Liver (tissue), 9 donors: Measurements from ENCODE around the gene POLR3G. TPM values are rescaled to one million over a fixed set of nuclear protein-coding genes. Genes with fewer than 3 reads are reported as not detected.
A peak's percentile ranks its signal among the peaks of the same experiment; 100 is the strongest.

ENCODE experiments used
- DNase-seq: peaks from one replicate; pipeline ENCODE4 v3.0.0-alpha.2; 2017; ENCODE audit warnings: low spot score
- H3K27ac ChIP-seq, 2 donors: one replicate each; pipeline ENCODE4 v1.7.0; 2013; ENCODE audit warnings: inconsistent platforms in 2 of 2, low read length in 2 of 2, control low read depth in 1 of 2, low read depth in 1 of 2, mild to moderate bottlenecking in 1 of 2
- H3K27me3 ChIP-seq, 4 donors: one replicate each; pipeline versions ENCODE4 v1.6.1 to v1.7.0; 2013; ENCODE audit warnings: low read length in 3 of 4, inconsistent platforms in 1 of 4, mild to moderate bottlenecking in 1 of 4, moderate library complexity in 1 of 4; ENCODE audit not compliant: control insufficient read depth in 4 of 4, insufficient read depth in 4 of 4
- H3K36me3 ChIP-seq, 4 donors: one replicate each; pipeline versions ENCODE4 v1.6.1 to v1.7.0; 2013; ENCODE audit warnings: low read length in 3 of 4, mild to moderate bottlenecking in 3 of 4, low read depth in 1 of 4, moderate library complexity in 1 of 4; ENCODE audit not compliant: control insufficient read depth in 4 of 4, insufficient read depth in 3 of 4
- H3K4me1 ChIP-seq, 4 donors: one replicate each; pipeline versions ENCODE4 v1.6.1 to v1.7.0; 2013; ENCODE audit warnings: low read length in 3 of 4, mild to moderate bottlenecking in 3 of 4, moderate library complexity in 1 of 4; ENCODE audit not compliant: control insufficient read depth in 4 of 4, insufficient read depth in 4 of 4
- H3K4me3 ChIP-seq, 3 donors: one replicate each; pipeline versions ENCODE4 v1.6.1 to v1.7.0; 2013; ENCODE audit warnings: low read length in 3 of 3, control low read depth in 1 of 3, low read depth in 1 of 3, mild to moderate bottlenecking in 1 of 3
- H3K9ac ChIP-seq, 2 donors: one replicate each; pipeline ENCODE4 v1.7.0; 2013; ENCODE audit warnings: low read length in 2 of 2, mild to moderate bottlenecking in 2 of 2, moderate library complexity in 2 of 2, control low read depth in 1 of 2, low read depth in 1 of 2
- H3K9me3 ChIP-seq, 4 donors: one replicate each; pipeline versions ENCODE4 v1.6.1 to v1.7.0; 2013; ENCODE audit warnings: low read length in 3 of 4; ENCODE audit not compliant: control insufficient read depth in 4 of 4
- EGR1 ChIP-seq, 2 donors: IDR thresholded peaks; 2 replicates each; pipeline ENCODE4 v1.6.1; 2016 to 2018; ENCODE audit warnings: antibody characterized with exemption in 2 of 2, low read depth in 2 of 2
- FOXA2 ChIP-seq: IDR thresholded peaks from 2 replicates; pipeline ENCODE4 v1.6.1; 2016; ENCODE audit warnings: antibody characterized with exemption
- GABPA ChIP-seq, 2 donors: IDR thresholded peaks in 1 of 2; conservative IDR thresholded peaks in 1 of 2; 2 replicates each; pipeline ENCODE4 v1.6.1; 2016; ENCODE audit warnings: antibody characterized with exemption in 2 of 2, mild to moderate bottlenecking in 1 of 2, moderate library complexity in 1 of 2
- HNF4A ChIP-seq, 2 donors: conservative IDR thresholded peaks; 2 replicates each; pipeline ENCODE4 v1.6.1; 2016; ENCODE audit warnings: antibody characterized with exemption in 2 of 2, mild to moderate bottlenecking in 2 of 2
- HNF4G ChIP-seq: IDR thresholded peaks from 2 replicates; pipeline ENCODE4 v1.6.1; 2016; ENCODE audit warnings: antibody characterized with exemption
- JUND ChIP-seq, 2 donors: IDR thresholded peaks; 2 replicates each; pipeline ENCODE4 v1.6.1; 2016; ENCODE audit warnings: antibody characterized with exemption in 2 of 2
- NR2F2 ChIP-seq: IDR thresholded peaks from 2 replicates; pipeline ENCODE4 v1.6.1; 2016; ENCODE audit warnings: antibody characterized with exemption
- RAD21 ChIP-seq, 2 donors: IDR thresholded peaks; 2 replicates each; pipeline ENCODE4 v1.6.1; 2016; ENCODE audit warnings: antibody characterized with exemption in 2 of 2, mild to moderate bottlenecking in 2 of 2
- RXRA ChIP-seq, 2 donors: IDR thresholded peaks; 2 replicates each; pipeline ENCODE4 v1.6.1; 2017 to 2018; ENCODE audit warnings: antibody characterized with exemption in 2 of 2, mild to moderate bottlenecking in 1 of 2
- SP1 ChIP-seq: IDR thresholded peaks from 2 replicates; pipeline ENCODE4 v1.6.1; 2018; ENCODE audit warnings: antibody characterized with exemption, mild to moderate bottlenecking
- YY1 ChIP-seq: IDR thresholded peaks from 2 replicates; pipeline ENCODE4 v1.6.1; 2016; ENCODE audit warnings: antibody characterized with exemption, mild to moderate bottlenecking
- WGBS: extraction: QIAGEN DNeasy Blood & Tissue Kit; methylation state at CpG from one replicate; pipeline ENCODE4 v1.1.7; 2013; 5-methylcytosine and 5-hydroxymethylcytosine counted together
- polyA plus RNA-seq, 2 donors: library from polyadenylated mRNA; stranded (reverse) in 1 of 2; unstranded in 1 of 2; fragments of 200-250 nt in 1 of 2; fragments of >200 nt in 1 of 2; fragmentation: Nextera tagmentation in 1 of 2; extraction: Ambion mirVana in 1 of 2; gene quantifications; one replicate each; pipeline versions ENCODE4 v1.2.1 to v1.2.3, GENCODE V29; 2013 to 2015
- total RNA-seq, 2 donors: library from RNA; depleted of rRNA; stranded (reverse); fragments of >200 nt; gene quantifications; one replicate each; pipeline ENCODE4 v1.2.3, GENCODE V29; 2014
- TF ChIP-seq, protein P1 (sequence below): fragments of 150-350 bp; IDR thresholded peaks from 2 replicates; pipeline ENCODE4 v1.5.1; 2017; ENCODE audit warnings: improper control_type of control experiment, low read depth, low read length; ENCODE audit not compliant: missing input control
- TF ChIP-seq, protein P2 (sequence below): IDR thresholded peaks from 2 replicates; pipeline ENCODE4 v1.6.1; 2016; ENCODE audit warnings: antibody characterized with exemption
- TF ChIP-seq, protein P3 (sequence below): IDR thresholded peaks from 2 replicates; pipeline ENCODE4 v1.6.1; 2016; ENCODE audit warnings: antibody characterized with exemption
- TF ChIP-seq, protein P4 (sequence below): IDR thresholded peaks from 2 replicates; pipeline ENCODE4 v1.6.1; 2016; ENCODE audit warnings: antibody characterized with exemption, mild to moderate bottlenecking
- TF ChIP-seq, protein P5 (sequence below): IDR thresholded peaks from 2 replicates; pipeline ENCODE4 v1.6.1; 2016; ENCODE audit warnings: antibody characterized with exemption
- donor health status: healthy.
- donor health status: healthy.
- donor health status: healthy.
- donor health status: healthy.
- donor health status: healthy.

The POLR3G gene
- total and polyA plus RNA-seq, 4 donors = 0.75 to 2.8 (median 1.2) TPM

DNA sequence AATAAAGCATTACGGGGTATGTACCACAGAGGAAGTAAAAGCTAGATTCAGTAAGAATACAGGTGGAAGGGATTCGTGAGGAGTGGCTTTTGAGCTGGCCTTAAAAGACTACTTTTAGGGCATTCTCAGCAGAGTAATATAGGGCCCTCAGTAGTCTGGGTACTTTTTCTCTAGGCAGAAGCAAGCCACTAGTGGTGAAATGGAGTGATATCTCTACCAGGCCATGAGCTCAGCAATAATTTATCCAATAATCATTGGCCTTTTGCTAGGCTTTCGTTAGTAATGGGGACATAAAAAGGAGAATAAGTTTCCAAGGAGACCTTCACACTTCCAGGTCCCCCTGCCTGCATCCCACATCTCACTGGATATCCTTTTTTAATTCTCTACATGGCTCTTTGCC lies 1.7 kb downstream of the POLR3G start:
- WGBS = 85% methylated on average over 3 of the region's 3 CpGs
- Histone ChIP-seq H3K9me3 (no peaks in the 10 kb centered on the region), H3K27me3 (no peaks in the 10 kb centered on the region), H3K9ac (no peak overlapping the region), H3K27ac (no peak overlapping the region), H3K4me1 (peaks cover 0 to 31% (median 16%) of the 10 kb centered on the region in 4 donors), H3K4me3 (no peak overlapping the region), H3K36me3 (no peaks in the 10 kb centered on the region)
- no peak for DNase-seq
- TF ChIP-seq SP1 (no peak), JUND (IDR thresholded peaks at IDR 0.05) (no peak), RXRA (IDR thresholded peaks at IDR 0.05) (no peak)
- TF ChIP-seq, protein P1, sequence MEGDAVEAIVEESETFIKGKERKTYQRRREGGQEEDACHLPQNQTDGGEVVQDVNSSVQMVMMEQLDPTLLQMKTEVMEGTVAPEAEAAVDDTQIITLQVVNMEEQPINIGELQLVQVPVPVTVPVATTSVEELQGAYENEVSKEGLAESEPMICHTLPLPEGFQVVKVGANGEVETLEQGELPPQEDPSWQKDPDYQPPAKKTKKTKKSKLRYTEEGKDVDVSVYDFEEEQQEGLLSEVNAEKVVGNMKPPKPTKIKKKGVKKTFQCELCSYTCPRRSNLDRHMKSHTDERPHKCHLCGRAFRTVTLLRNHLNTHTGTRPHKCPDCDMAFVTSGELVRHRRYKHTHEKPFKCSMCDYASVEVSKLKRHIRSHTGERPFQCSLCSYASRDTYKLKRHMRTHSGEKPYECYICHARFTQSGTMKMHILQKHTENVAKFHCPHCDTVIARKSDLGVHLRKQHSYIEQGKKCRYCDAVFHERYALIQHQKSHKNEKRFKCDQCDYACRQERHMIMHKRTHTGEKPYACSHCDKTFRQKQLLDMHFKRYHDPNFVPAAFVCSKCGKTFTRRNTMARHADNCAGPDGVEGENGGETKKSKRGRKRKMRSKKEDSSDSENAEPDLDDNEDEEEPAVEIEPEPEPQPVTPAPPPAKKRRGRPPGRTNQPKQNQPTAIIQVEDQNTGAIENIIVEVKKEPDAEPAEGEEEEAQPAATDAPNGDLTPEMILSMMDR = no peak

DNA sequence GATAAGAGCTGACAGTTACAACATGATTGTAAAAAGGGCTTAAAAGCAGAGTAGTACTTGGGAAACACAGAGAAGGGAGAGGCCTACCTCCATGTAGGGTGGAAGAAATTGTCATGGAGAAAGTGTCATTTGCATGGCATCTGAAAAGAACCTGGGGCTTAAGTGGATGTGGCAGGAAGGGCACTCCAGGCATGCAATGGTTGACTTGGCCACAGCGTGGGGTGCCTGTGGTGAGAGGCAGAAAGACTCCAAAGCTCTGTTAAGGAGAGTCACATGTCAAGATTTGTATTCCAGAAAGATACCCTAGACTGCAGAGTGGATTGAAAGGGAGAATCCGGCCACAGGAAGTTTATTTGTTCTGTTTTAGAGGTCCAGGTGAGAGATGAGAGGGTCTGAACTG lies 2.4 kb downstream of the POLR3G start:
- DNase-seq = no peak
- peaks cover 0 to 31% (median 12%) of the 10 kb centered on the region in 4 donors for H3K4me1 ChIP-seq
- H3K36me3 ChIP-seq = no peaks in the 10 kb centered on the region
- WGBS = 58% methylated on average over 2 of the region's 2 CpGs
- peak overlapping the region; percentile 2 to 51 for H3K27ac ChIP-seq
- no peaks in the 10 kb centered on the region for H3K27me3 ChIP-seq
- TF ChIP-seq, protein P2, sequence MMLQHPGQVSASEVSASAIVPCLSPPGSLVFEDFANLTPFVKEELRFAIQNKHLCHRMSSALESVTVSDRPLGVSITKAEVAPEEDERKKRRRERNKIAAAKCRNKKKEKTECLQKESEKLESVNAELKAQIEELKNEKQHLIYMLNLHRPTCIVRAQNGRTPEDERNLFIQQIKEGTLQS = no peak
- no peak for TF ChIP-seq RAD21 (IDR thresholded peaks at IDR 0.05)
- no peak for TF ChIP-seq NR2F2
- TF ChIP-seq, protein P3, sequence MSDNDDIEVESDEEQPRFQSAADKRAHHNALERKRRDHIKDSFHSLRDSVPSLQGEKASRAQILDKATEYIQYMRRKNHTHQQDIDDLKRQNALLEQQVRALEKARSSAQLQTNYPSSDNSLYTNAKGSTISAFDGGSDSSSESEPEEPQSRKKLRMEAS = no peak
- no peak for TF ChIP-seq SP1
- TF ChIP-seq JUND (IDR thresholded peaks at IDR 0.05) = no peak
- no peak for TF ChIP-seq FOXA2
- no peak for TF ChIP-seq HNF4A (conservative IDR thresholded peaks at IDR 0.05)
- no peak for TF ChIP-seq RXRA (IDR thresholded peaks at IDR 0.05)
- TF ChIP-seq, protein P4, sequence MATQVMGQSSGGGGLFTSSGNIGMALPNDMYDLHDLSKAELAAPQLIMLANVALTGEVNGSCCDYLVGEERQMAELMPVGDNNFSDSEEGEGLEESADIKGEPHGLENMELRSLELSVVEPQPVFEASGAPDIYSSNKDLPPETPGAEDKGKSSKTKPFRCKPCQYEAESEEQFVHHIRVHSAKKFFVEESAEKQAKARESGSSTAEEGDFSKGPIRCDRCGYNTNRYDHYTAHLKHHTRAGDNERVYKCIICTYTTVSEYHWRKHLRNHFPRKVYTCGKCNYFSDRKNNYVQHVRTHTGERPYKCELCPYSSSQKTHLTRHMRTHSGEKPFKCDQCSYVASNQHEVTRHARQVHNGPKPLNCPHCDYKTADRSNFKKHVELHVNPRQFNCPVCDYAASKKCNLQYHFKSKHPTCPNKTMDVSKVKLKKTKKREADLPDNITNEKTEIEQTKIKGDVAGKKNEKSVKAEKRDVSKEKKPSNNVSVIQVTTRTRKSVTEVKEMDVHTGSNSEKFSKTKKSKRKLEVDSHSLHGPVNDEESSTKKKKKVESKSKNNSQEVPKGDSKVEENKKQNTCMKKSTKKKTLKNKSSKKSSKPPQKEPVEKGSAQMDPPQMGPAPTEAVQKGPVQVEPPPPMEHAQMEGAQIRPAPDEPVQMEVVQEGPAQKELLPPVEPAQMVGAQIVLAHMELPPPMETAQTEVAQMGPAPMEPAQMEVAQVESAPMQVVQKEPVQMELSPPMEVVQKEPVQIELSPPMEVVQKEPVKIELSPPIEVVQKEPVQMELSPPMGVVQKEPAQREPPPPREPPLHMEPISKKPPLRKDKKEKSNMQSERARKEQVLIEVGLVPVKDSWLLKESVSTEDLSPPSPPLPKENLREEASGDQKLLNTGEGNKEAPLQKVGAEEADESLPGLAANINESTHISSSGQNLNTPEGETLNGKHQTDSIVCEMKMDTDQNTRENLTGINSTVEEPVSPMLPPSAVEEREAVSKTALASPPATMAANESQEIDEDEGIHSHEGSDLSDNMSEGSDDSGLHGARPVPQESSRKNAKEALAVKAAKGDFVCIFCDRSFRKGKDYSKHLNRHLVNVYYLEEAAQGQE = no peak
- no peak for TF ChIP-seq HNF4G
- TF ChIP-seq EGR1 (IDR thresholded peaks at IDR 0.05; ENCODE audit: low read depth in 2 of 2) = no peak
- no peak for TF ChIP-seq YY1
- TF ChIP-seq, protein P5, sequence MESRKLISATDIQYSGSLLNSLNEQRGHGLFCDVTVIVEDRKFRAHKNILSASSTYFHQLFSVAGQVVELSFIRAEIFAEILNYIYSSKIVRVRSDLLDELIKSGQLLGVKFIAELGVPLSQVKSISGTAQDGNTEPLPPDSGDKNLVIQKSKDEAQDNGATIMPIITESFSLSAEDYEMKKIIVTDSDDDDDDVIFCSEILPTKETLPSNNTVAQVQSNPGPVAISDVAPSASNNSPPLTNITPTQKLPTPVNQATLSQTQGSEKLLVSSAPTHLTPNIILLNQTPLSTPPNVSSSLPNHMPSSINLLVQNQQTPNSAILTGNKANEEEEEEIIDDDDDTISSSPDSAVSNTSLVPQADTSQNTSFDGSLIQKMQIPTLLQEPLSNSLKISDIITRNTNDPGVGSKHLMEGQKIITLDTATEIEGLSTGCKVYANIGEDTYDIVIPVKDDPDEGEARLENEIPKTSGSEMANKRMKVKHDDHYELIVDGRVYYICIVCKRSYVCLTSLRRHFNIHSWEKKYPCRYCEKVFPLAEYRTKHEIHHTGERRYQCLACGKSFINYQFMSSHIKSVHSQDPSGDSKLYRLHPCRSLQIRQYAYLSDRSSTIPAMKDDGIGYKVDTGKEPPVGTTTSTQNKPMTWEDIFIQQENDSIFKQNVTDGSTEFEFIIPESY = no peak
- TF ChIP-seq GABPA (IDR thresholded peaks at IDR 0.05 in 1 of 2, conservative IDR thresholded peaks at IDR 0.05 in 1 of 2) = no peak
- H3K4me3 ChIP-seq = peak overlapping the region; percentile 28 to 69 (median 30)
- no peaks in the 10 kb centered on the region for H3K9me3 ChIP-seq
- no peak overlapping the region for H3K9ac ChIP-seq
